Activated CD8-positive, alpha-beta memory T cell treated with anti-CD3 and anti-CD28 coated beads for 36 hours (primary cell): Measurements from ENCODE around the gene KCNQ5. TPM values are rescaled to one million over a fixed set of nuclear protein-coding genes. Genes with fewer than 3 reads are reported as not detected.

Experiments
- CTCF ChIA-PET: fragments of 350-600 bp; sonication (Branson Sonifier 250); formaldehyde crosslinking; loops from one replicate; lab custom pipeline; 2021; ENCODE audit warnings: antibody characterized with exemption; lab: Charles Lee
- POLR2A ChIA-PET: fragments of 350-600 bp; sonication (Branson Sonifier 250); formaldehyde crosslinking; loops from one replicate; lab custom pipeline; 2021; ENCODE audit warnings: antibody characterized with exemption; lab: Charles Lee
- total RNA-seq, 2 experiments: library from RNA; stranded (reverse); gene quantifications; one replicate each; pipeline ENCODE4 v1.2.3, GENCODE V29; 2021

Gene KCNQ5
- total RNA-seq, 2 experiments from 2014 or later = 12.3 TPM

DNA sequence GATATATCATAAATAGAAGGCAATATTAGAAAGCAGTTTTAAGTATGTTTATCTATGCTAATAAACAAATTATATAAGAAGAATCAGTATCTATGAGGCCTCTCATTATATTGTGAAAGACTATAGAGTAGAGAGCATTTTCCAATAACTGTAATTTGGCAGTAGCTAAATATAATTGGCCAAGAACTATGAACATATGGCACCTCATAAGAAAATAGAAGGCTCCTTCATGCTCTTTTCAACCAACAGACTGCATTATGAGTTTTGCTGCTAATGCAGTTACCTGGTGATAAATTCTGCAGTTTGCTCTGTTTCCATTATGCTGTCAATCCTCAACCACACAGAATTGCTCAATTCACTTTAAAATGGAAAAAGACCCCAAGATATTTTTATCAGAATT, 382.4 kb downstream of the KCNQ5 start:
- CTCF ChIA-PET = no interaction called here
- POLR2A ChIA-PET = no interaction called here

DNA sequence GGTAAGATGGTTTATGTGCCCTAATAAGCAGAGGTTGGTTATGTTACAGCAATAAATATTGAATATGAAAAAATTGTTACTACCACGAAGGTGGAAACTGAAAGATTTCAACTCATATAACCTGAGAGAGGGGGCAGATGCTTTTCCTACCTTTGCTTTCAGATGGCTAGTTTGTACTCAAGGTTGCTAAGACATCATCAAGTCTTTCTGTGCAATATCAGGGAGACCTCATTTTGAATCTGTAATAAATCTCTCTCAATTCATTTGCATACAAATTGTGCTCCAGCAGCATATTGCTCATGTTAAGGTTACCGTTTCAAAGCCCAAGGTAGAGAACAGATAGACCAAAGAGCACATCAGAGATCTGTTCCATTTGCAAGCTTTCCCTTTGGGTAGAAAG, 383.0 kb downstream of the KCNQ5 start:
- CTCF ChIA-PET = no interaction called here

DNA sequence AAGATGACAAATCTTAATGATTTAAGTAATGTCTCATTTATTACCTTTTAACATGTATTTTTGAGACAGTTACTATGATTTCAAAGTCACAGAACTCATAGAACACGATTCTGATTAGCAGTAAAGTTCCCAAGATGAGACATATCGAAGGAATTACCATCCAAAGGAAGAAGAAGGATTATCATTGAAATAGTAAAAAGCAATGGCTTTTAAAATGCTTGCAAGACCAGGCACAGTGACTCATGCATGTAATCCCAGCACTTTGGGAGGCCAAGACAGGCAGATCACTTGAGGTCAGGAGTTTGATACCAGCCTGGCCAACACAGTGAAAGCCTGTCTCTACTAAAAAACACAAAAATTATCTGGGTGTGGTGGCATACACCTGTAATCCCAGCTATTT, 384.3 kb downstream of the KCNQ5 start:
- POLR2A ChIA-PET = no interaction called here
- CTCF ChIA-PET = no interaction called here

More for the DNA sequence above, 383.0 kb downstream of the KCNQ5 start:
- POLR2A ChIA-PET = no interaction called here

DNA sequence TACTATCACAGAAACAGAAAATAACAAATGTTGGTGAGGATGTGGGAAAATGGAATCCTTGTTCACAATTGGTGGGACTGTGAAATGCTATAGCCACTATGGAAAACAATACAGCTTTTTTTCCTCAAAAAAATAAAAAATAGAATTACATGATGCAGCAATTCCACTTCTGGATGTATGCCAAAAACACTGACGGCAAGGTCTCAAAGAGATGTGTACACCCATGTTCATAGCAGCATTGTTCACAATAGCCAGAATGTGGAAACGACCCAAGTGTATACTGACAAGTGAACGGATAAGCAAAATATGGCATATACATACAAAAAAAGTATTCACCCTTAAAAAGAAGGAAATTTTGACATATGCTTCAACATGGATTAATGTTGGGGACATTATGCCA, 390.1 kb downstream of the KCNQ5 start:
- ChIA-PET POLR2A (interaction anchor here (0.6 kb wide), 1 partner anchor 399 kb away, joined by 6 read pairs; no protein-coding TSS in a partner anchor), CTCF (no interaction called here)

DNA sequence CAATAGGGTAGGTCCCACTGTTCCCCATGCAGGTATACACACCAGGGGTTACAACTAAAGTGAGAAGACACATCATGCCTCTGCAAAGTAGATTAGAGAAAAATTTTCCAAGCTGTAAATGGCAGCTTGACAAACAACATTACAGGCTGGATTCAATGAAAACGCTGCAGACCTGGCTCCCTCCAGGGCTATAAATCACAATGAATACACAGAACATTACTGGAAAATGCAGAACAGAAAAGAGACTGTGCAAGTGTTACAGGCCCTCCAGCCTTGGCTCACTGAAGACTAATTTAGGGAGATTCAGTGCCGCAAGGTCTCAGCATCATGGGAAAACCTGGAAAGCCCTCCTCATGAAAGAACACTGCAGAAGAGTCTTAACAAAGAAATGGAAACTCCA, 395.6 kb downstream of the KCNQ5 start:
- ChIA-PET POLR2A (no interaction called here), CTCF (no interaction called here)

DNA sequence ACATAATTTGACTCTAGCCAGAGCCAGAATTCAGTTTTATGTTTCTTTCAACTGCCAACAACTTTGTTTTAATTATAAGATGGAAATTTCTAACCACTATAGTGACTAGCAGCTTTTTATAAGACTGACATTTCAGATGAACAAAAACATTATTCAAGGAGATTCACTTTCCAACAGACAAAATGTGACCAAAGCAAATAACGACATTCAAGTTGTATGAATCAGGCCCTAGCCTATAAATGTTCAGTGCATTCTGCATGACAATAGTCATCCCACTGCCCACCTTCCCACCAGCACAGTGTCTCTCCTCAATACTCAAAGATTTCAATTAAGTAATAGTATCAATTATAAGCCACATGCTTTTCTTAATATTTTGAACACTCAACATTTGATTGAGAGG, 402.7 kb downstream of the KCNQ5 start:
- POLR2A ChIA-PET = no interaction called here
- CTCF ChIA-PET = no interaction called here

DNA sequence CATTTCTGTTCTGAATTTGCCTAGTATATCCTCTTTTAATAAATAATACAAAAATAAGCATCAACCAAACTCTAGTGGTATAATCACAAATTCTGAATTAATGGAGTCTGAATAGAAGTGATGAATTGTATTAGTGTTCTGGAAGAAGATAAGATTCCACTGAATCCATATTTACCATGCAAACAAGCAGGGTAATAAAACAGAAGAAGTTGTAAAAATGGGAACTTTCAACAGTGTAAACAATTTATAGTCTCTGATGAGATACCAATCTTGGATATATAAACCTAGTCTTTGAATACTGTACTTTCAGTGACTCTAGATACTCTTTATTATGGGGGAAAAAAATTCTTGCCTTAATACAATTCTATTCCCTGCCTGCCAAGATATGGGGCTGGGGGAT, 405.8 kb downstream of the KCNQ5 start:
- POLR2A ChIA-PET = no interaction called here
- CTCF ChIA-PET = no interaction called here

DNA sequence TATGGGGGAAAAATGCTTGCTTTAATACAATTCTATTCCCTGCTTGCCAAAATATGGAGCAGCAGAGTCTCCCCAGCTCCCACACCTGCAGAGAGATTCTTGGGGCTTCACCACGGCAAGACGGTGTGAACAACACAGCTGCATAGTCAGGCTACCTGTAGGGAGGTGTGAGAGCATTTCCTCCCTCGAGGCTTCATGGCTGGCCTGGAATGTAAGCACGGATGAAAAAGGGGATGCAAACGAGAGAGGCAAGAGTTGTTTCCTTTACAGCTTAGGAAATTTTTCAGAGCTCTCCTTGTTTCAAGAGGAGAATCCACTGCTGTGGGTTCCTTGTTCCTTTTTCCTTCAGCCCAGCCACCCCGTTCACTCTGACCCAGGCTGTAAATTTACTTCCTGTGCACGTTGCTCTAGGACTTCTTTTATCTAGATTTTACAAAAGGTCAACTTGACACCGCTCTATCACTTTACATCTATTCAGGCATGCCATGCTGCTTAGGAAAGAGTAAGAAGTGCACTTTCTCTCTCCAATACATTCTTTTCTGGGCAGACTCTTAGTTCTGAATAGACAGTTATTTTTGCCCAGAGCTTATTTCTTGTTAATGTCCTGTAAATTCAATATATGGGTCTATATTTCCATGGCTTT, 406.4 kb downstream of the KCNQ5 start:
- ChIA-PET CTCF (no interaction called here), POLR2A (no interaction called here)

DNA sequence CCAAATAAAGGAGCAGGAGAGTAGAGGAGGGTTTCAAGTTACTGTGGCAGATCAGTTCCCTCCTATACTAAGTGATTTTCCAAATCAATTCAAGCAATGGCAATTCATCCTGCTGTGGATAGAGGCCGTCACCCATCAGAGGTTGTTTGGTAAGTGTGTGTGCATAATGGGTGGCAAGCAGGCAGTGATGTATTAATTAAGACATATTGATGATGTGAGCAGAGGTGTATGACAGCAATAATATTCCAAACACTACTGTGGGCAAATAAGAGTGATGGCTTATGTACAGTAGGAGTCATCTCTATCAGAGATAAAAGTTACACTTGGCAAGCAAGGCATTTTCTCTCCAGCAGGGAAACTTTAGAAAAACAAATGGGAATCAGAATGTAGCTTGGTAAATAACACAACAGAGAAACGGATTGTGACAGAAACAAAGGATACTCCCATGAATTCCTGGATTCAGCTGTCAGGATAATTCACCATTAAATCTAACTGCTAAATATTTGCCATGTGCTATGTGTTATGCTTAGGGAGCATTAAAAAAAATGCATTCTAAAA, 407.1 kb downstream of the KCNQ5 start:
- POLR2A ChIA-PET = no interaction called here
- CTCF ChIA-PET = no interaction called here

DNA sequence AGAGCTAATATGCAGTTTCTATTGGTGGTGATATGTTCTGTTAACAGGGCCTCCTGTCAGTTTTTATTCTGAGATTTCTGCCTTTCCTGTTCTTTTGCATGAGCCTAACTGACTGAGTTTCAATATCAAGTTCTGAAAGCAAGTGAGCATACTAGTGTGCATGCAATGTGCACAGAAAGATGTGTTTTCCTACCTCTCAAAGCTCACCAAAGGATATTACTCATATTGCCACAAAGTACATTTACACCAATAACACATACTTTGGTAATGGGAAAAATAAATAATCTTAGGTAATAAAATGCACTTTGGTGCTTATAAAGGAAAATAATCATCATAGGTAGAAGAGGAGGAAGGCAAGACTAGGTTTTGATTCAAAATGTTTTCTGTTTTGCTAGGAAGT, 408.4 kb downstream of the KCNQ5 start:
- CTCF ChIA-PET = no interaction called here
- POLR2A ChIA-PET = no interaction called here

DNA sequence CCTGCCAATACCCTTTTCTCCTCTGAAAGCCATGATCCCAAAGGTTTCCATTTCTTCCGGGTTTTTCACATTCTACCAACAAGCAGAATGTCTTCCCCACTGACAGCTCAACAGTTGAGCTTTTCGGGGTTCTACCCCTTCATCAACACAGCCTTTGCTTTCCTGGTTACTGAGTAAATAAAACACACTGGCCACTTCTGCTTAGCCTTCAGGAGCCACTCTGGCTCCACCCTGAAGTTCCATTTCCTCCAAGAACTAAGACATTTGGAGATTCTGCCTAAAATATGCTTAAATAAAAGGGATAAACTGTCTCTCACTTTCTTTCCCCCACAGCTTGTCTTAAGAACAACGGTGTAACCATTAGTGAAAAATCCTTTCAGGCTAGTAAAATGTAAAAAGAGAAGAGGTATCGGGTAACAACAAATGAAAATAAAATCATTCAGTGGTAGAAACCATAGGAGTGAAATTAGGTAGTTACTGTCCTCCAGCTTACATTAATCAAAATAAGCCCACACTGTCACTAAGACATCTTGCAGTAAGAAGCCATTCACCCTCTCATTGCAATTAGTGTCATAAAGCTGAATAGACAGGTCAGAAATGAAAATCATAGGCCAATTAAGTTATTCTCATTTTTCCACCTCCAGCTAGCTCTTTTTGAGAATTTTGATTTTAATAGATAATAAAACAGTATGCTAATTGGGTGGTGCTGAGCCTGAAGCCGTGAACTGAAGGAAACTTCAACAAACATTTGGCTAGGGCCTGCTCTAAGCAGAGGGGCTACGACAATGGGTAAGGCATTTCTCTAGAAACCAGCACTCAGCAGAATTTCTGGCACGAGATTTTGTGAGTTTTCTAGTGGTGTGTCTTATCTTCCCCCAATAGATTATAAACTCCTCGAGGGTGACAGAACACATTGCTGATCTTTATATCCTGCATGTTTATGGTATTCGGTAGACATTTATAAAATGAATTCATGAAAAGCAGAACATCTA, 409.2 kb downstream of the KCNQ5 start:
- ChIA-PET POLR2A (no interaction called here), CTCF (no interaction called here)

DNA sequence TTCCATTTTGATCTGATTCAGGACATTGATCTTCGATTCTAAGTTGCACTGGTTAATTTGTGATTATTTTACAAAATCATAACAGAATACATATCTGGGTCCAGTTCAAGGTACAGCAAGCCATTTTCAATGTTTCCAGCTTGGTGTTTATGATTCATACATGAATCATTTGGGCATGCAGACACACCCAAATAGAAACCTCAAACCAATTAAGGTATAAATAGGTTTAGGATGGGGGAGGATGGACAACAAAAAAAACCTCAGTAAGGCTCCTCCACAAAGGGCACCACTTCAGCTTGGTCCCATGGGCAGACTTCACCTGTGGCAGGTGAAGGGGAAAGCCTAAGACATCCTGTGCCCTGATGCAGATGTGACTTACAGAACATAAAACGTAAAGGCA, 410.7 kb downstream of the KCNQ5 start:
- CTCF ChIA-PET = no interaction called here
- POLR2A ChIA-PET = no interaction called here

DNA sequence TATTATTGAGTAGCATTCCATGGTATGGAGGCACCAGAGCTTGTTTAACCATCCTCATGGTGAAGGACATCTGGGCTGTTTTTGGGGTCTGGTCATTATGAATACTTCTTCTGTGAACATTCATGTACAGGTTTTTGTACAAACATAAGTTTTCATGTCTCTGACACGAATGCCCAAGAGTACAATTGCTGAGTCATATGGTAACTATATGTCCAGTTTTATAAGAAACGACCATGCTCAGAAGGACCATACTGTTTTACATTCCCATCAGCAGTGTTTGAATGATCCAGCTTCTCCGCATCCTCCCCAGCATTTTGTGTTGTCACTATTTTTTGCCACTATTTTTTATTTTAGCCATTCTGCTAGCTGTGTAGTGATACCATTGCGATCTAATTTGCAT, 414.8 kb downstream of the KCNQ5 start:
- ChIA-PET CTCF (no interaction called here), POLR2A (no interaction called here)

DNA sequence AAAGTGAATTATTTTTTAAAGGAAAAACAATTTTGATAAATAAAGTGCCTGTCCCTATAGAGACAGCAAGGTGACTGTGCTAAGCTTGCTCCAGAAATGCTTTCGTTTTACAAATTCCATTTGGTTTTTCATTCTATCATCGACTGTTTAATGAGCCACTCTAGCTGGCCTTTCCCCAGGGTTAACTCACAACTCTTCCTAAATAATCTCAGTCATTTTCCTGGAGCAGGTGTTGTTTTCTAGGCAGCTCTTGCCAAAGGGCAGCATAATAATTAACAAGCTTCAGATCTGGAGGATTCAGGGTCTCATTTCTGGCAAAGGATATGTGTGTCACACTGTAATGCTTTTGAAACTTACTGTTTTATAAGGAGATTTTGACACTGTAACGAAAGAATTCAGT, 419.2 kb downstream of the KCNQ5 start:
- CTCF ChIA-PET = no interaction called here

DNA sequence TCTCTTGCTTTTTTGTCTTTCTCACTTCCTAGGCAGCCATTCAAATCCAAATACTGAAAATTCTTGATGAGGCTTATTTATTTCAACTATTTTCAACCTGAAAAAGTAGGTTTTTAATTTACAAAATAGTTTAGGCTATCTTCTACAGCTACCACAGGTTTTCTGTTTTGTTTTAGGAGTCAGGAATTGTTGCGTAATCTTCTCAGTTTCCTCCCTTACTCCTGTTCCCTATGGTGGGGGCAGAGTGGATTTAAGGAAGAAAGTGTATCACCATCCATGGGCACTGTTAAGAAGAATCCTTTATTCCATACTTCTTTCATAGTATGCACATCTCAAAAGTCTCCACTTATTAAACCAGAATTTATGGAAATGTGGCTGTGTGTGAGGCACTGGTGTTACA, 421.0 kb downstream of the KCNQ5 start:
- CTCF ChIA-PET = no interaction called here
- POLR2A ChIA-PET = no interaction called here

More for the DNA sequence above, 419.2 kb downstream of the KCNQ5 start:
- POLR2A ChIA-PET = no interaction called here

DNA sequence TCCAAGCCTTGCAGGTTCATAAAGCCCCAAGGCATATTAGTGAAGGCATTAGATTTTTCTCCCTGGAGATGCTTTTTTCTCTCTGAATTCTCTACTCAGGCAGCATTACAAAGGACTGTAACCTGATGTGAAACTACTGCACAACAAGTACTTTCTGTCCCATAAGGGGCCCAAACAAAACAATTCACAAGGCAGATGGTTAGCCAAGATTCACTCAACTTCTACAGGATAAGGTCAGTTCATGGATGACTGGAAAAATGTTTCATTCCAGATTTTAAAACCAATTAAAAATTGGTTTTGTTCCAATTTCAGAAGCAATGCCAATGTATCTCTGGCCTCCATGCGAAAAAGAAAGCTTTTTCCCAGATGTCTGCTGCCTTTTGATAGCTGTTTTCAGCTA, 421.6 kb downstream of the KCNQ5 start:
- CTCF ChIA-PET = no interaction called here
- POLR2A ChIA-PET = no interaction called here

DNA sequence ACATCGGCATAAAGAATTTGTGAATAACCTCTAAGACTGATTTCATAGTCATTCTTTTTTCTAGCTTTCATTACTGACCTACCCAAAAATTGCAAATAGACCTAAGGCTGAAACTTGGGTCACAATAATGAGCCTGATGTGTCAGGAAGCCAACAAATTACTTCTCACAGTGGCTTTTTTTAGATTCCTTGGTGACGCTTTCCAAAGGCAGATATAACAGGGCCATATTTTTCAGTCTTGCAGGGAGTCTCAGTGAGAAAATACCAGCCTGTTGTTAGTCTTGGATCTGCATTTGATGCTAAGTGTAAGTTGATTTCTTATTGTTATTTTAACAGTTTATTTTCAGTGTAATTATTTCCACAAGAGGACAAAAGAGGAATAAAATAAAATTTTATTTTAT, 423.7 kb downstream of the KCNQ5 start:
- CTCF ChIA-PET = no interaction called here
- POLR2A ChIA-PET = no interaction called here

DNA sequence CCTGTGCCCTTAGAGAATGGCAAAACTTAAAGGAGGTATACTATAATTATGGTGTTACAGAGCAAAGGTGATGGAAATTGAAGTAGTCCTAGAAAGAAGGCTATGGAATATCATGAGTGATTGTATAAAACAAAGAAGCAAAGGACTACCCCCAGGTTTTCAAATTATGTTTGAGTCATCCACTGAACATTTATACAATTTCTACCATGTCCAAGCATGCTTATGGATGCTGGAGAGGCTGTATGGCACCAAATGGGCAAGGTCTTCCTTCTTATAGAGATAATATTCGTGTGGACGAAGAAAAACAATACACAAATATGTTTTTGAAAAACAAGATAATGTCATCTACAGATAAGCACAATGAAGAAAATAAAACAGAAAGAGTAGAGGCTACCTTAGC, 425.9 kb downstream of the KCNQ5 start:
- CTCF ChIA-PET = no interaction called here
- POLR2A ChIA-PET = no interaction called here

DNA sequence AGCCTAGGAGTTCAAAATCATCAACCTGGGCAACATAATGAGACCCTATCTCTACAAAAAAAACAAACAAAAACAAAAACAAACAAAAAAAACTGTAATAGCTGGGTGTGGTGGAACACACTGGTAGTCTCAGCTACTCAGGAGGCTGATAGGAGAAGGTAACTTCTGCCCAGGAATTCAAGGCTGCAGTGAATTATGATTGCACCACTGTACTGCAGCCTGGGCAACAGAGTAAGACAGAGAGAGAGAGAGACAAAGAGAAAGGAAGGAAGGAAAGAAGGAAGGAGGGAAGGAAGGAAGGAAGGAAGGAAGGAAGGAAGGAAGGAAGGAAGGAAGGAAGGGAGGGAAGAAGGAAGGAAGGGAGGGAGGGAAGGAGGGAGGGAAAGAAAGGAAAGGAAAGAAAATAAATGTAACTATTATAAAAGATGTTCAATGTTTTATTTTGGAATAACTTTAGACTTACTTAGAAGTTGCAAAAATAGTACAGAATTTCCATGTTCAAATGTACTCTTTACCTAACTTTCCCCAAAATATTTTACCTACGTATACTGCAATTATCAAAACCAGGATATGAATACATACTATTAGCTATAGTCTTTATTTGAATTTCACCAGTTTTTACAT, 428.2 kb downstream of the KCNQ5 start:
- ChIA-PET CTCF (no interaction called here), POLR2A (no interaction called here)

DNA sequence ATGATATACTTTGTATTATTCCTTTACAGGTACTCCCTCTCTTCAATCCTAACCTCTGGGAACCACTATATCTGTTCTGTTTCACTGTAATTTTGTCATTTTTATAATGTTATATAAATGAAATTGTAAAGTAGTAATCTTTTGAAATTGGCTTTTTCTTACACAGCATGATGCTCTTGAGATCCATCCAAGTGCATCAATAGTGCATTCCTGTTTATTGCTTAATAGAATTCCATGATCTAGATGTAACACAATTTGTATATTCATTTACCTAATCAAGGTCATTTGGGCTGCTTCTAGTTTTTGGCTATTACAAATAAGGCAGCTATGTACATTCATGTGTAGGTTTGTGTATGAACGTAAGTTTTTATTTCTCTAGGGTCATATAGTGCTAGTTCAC, 428.8 kb downstream of the KCNQ5 start:
- POLR2A ChIA-PET = no interaction called here

More for the DNA sequence above, 428.8 kb downstream of the KCNQ5 start:
- CTCF ChIA-PET = no interaction called here
